Neural progenitor cell (in vitro differentiated cells): ENCODE data around the gene KIF19.

Experiments
- EZH2 ChIP-seq: fragments of 200-600 bp; sonication (generic); IDR thresholded peaks from 2 replicates; pipeline ENCODE4 v1.6.1; 2017; ENCODE audit warnings: antibody characterized with exemption, mild to moderate bottlenecking, moderate library complexity
- EZH2phosphoT487 ChIP-seq: fragments of 200-600 bp; sonication (generic); IDR thresholded peaks from 2 replicates; pipeline ENCODE4 v1.6.1; 2017; ENCODE audit warnings: antibody characterized with exemption

- TF ChIP-seq EZH2 (no peak), EZH2phosphoT487 (no peak)
Measured at GRCh38 chr17:74350486-74350885, 24.5 kb downstream of the KIF19 start.
